Camera-type eye (tissue), 1 donor: Measurements from ENCODE around the gene GLCE. TPM values are rescaled to one million over a fixed set of nuclear protein-coding genes. Genes with fewer than 3 reads are reported as not detected.

Experiments used
- total RNA-seq: library from RNA; depleted of rRNA; stranded (reverse); fragments of >200 nt; gene quantifications from one replicate; pipeline ENCODE4 v1.2.3, GENCODE V29; 2014

Gene GLCE
- 85.8 TPM for total RNA-seq

DNA sequence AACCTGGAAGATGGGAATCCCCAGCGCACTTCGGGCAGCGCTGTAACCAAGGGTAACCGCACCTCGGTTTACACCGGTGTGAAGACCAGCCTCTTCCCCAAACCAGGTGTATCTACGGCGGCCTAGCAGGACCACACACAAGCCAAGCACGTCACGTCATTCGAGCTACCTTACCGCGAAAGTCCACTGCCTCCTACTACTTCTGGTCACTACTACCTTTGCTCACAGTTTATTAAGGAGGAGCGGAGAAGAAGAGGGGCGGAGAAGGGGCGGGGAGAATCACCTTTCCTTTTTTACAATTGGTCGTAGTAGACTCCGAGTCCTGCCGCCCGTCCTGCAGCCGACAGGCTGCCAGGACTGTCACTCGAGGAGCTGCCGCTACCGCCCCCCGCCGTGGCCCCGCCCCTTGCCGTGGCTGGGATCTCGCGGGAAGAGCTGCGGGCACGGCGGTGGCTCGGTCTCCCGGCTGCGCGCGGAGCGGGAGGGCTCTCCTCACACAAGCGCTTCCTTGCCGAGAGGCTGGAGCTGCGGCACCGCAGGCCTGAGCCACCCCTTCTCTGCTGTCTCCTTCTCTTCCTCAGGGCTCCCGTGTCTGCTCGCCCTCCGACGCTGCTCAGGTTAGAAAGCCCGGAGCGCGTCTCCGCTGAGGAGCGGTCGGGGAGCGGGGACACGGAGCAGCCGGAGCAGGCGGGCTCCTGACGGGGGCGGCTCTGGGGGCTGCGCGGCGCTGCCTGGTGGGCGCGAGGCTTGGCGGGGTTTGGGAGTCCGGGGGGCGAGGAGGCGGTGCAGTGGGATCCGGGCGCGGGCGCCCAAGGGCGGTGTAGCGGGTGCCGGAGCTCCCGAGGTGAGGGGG, at the start of gene GLCE:
Gene GLCE, plus strand, starts transcription at position 495 of the 853 bp plus-strand sequence. CDS start 95,172 bp downstream, outside the sequence.

DNA sequence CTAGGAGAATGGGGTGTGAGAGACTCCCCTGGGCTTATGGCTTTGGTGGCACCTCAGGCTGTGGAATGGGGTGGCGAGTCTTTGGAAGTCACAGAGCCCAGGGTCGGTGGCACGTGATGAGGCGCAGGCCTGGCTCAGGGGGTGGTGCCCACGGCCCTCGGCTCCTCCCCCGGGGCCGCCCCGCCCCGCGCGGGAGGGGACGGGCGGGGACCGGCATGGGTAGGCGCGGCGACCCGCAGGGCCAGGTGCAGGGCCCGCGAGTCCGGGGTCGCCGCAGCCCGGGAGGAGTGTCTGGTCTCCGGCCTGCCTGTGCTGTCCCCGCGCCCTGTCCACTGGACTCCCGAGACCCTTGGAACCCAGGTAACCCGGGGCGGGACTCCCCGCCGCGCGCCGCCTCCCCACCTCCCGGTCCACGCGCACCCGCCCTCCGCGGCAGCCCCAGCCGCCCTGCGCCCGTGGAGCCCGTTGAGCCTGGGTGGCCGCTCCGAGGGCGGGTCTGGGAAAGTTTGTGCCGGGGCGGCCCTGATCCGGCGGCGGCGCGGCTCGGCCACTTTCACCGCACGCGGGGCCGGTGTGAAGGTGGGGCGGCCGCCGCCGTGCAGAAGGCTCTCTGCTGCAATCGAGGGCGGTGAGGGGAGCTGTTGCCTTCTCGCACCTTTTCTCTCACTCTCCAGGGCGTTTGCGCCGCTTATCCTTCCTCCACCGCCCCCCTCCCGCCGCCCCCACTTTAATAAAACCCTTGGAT, 138.4 kb downstream of the GLCE start, which contains the start of gene PAQR5:
Gene PAQR5, plus strand, starts transcription at position 216 of the 745 bp plus-strand sequence. CDS start 61,169 bp downstream, outside the sequence.

Other genes starting within 250 kb of the GLCE start
- gene SPESP1, start 230.1 kb upstream of the GLCE start, total RNA-seq: 0.93 TPM
- gene NOX5, start 145.9 kb upstream of the GLCE start, total RNA-seq: 0.55 TPM
- gene PAQR5, start 138.3 kb downstream of the GLCE start, total RNA-seq: 3.1 TPM